Measurements from ENCODE around the gene VPS26A. TPM values are rescaled to one million over a fixed set of nuclear protein-coding genes. Genes with fewer than 3 reads are reported as not detected.

The VPS26A gene
- total RNA-seq, 2 donors from 2014 or later: 28.5 to 38.0 TPM

DNA sequence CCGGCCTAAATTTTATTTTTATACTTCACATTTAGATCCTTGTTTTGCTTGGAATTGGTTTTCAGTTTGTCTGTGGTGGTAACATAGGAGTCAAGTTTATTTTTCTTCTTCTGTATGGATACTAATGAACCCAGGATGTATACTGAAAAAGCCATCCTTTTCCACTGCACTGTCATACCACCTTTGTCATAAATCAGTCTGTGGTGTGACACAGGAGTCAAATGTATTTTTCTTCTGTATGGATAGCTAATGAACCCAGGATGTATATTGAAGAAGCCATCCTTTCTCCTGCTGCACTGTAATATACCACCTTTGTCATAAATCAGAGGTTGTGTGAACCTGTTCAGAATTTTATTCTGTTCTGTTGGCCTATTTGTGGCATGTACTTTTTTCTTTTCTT, 21.4 kb downstream of the VPS26A start:
- 97% methylated on average over 1 of the region's 1 CpG for WGBS
- TF ChIP-seq POLR2AphosphoS5 (IDR thresholded peaks at IDR 0.05) (no peak), POLR2A (IDR thresholded peaks at IDR 0.05) (no peak)
- TF ChIP-seq, protein P1, sequence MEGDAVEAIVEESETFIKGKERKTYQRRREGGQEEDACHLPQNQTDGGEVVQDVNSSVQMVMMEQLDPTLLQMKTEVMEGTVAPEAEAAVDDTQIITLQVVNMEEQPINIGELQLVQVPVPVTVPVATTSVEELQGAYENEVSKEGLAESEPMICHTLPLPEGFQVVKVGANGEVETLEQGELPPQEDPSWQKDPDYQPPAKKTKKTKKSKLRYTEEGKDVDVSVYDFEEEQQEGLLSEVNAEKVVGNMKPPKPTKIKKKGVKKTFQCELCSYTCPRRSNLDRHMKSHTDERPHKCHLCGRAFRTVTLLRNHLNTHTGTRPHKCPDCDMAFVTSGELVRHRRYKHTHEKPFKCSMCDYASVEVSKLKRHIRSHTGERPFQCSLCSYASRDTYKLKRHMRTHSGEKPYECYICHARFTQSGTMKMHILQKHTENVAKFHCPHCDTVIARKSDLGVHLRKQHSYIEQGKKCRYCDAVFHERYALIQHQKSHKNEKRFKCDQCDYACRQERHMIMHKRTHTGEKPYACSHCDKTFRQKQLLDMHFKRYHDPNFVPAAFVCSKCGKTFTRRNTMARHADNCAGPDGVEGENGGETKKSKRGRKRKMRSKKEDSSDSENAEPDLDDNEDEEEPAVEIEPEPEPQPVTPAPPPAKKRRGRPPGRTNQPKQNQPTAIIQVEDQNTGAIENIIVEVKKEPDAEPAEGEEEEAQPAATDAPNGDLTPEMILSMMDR (IDR thresholded peaks at IDR 0.05): no peak

DNA sequence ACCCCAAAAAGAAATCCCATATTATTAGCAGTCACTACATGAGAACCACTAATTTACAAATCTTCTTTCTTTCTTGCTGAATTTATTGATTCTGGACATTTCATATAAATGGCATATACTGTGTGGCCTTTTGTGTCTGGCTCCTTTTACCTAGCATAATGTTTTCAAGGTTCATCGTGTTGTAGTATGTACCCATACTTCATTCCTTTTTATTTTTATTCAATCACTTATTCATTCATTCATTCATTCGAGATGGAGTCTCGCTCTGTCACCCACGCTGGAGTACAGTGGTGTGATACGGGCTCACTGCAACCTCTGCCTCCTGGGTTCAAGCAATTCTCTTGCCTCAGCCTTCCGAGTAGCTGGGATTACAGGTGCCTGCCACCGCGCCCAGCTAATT, 21.9 kb downstream of the VPS26A start:
- 99% methylated on average over 8 of the region's 8 CpGs for WGBS
- H3K27me3 ChIP-seq (replicated peaks; ENCODE audit: insufficient read depth): no peaks in the 10 kb centered on the region
- intact Hi-C loops (cut with DNase I): no loop called here
- H3K9me3 ChIP-seq: no peaks in the 10 kb centered on the region
- no peak overlapping the region for H3K27ac ChIP-seq
- H3K36me3 ChIP-seq: no peaks in the 10 kb centered on the region
- DNase-seq (ENCODE audit: low spot score): no peak
- no peak overlapping the region for H3K4me3 ChIP-seq
- no peaks in the 10 kb centered on the region for H3K4me1 ChIP-seq (replicated peaks)
- TF ChIP-seq, protein P1 (IDR thresholded peaks at IDR 0.05): no peak
- TF ChIP-seq POLR2AphosphoS5 (IDR thresholded peaks at IDR 0.05): no peak
- no peak for TF ChIP-seq POLR2A (IDR thresholded peaks at IDR 0.05)

More for the DNA sequence above, 21.4 kb downstream of the VPS26A start:
- no peaks in the 10 kb centered on the region for H3K4me1 ChIP-seq (replicated peaks)
- no peaks in the 10 kb centered on the region for H3K36me3 ChIP-seq
- H3K9me3 ChIP-seq: no peaks in the 10 kb centered on the region
- no peaks in the 10 kb centered on the region for H3K27me3 ChIP-seq (replicated peaks; ENCODE audit: insufficient read depth)
- no peak overlapping the region for H3K4me3 ChIP-seq
- DNase-seq (ENCODE audit: low spot score): no peak
- intact Hi-C loops (cut with DNase I): no loop called here
- H3K27ac ChIP-seq: no peak overlapping the region

DNA sequence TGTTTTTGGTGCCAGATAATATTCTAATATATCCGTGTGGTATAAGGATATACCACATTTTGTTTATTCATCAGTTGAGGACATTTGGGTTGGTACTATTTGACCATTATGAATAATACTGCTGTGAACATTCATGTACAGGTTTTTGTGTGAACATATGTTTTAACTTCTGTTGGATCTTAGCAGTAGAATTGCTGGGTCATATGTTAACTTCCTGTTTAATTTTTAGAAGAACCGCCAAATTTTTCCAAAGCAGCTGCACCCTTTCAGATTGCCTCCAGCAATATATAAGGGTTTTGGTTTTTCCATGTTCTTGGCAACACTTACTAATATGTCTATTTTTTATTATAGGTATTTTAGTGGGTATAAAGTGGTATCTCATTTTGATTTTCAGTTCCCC, 22.8 kb downstream of the VPS26A start:
- 55% methylated on average over 2 of the region's 2 CpGs for WGBS
- H3K27ac ChIP-seq: no peak overlapping the region
- no peaks in the 10 kb centered on the region for H3K9me3 ChIP-seq
- TF ChIP-seq POLR2A (IDR thresholded peaks at IDR 0.05) (no peak), POLR2AphosphoS5 (IDR thresholded peaks at IDR 0.05) (no peak)
- TF ChIP-seq, protein P1 (IDR thresholded peaks at IDR 0.05): no peak
- intact Hi-C loops (cut with DNase I): no loop called here
- no peak overlapping the region for H3K4me3 ChIP-seq
- H3K4me1 ChIP-seq (replicated peaks): no peaks in the 10 kb centered on the region
- no peaks in the 10 kb centered on the region for H3K27me3 ChIP-seq (replicated peaks; ENCODE audit: insufficient read depth)
- H3K36me3 ChIP-seq: no peaks in the 10 kb centered on the region
- DNase-seq (ENCODE audit: low spot score): no peak

DNA sequence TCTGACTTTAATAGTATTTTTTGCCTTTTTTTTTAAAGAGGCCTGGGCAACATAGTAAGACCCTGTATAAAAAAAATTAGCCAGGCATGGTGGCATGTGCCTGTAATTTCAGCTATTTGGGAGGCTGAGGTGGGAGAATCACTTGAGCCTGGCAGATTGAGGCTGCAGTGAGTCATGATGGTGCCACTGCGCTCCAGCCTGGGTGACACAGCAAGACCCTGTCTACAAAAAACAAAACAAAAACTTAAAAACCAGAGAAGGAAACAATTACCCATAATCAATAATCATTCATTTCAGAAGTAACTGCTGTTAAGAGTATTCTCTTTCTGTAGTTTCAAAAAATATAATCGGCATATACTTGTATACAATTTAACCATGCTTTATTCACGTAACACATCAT, 28.0 kb downstream of the VPS26A start:
- DNase-seq (ENCODE audit: low spot score): no peak
- TF ChIP-seq, protein P1 (IDR thresholded peaks at IDR 0.05): no peak
- TF ChIP-seq POLR2AphosphoS5 (IDR thresholded peaks at IDR 0.05): no peak
- TF ChIP-seq POLR2A (IDR thresholded peaks at IDR 0.05): no peak
- 96% methylated on average over 3 of the region's 3 CpGs for WGBS
- intact Hi-C loops (cut with DNase I): no loop called here
- no peaks in the 10 kb centered on the region for H3K4me1 ChIP-seq (replicated peaks)
- H3K27me3 ChIP-seq (replicated peaks; ENCODE audit: insufficient read depth): no peaks in the 10 kb centered on the region
- no peak overlapping the region for H3K27ac ChIP-seq
- H3K36me3 ChIP-seq: no peaks in the 10 kb centered on the region
- no peaks in the 10 kb centered on the region for H3K9me3 ChIP-seq
- H3K4me3 ChIP-seq: no peak overlapping the region

DNA sequence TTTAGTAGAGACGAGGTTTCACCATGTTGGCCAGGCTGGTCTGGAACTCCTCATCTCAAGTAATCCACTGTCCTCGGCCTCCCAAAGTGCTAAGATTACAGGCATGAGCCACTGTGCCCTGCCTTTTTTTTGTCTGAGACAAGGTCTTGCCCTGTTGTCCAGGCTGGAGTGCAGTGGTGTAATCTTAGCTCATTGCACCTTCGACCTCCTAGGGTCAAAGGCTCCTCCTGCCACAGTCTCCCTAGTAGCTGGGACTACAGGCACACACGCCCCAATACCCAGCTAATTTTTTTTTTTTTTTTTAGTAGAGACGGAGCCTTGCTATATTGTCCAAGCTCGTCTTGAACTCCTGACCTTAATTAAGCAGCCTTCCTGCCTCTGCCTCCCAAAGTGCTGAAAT, 29.2 kb downstream of the VPS26A start:
- H3K27ac ChIP-seq: no peak overlapping the region
- no peak overlapping the region for H3K4me3 ChIP-seq
- DNase-seq (ENCODE audit: low spot score): no peak
- TF ChIP-seq POLR2AphosphoS5 (IDR thresholded peaks at IDR 0.05) (no peak), POLR2A (IDR thresholded peaks at IDR 0.05) (no peak)
- TF ChIP-seq, protein P1 (IDR thresholded peaks at IDR 0.05): no peak
- H3K36me3 ChIP-seq: no peaks in the 10 kb centered on the region
- H3K9me3 ChIP-seq: no peaks in the 10 kb centered on the region
- intact Hi-C loops (cut with DNase I): no loop called here
- H3K27me3 ChIP-seq (replicated peaks; ENCODE audit: insufficient read depth): no peaks in the 10 kb centered on the region
- no peaks in the 10 kb centered on the region for H3K4me1 ChIP-seq (replicated peaks)
- WGBS: 95% methylated on average over 6 of the region's 6 CpGs

Measured in prostate gland (tissue), 2 donors.